ENCODE data around the gene PLA2G15.

DNA sequence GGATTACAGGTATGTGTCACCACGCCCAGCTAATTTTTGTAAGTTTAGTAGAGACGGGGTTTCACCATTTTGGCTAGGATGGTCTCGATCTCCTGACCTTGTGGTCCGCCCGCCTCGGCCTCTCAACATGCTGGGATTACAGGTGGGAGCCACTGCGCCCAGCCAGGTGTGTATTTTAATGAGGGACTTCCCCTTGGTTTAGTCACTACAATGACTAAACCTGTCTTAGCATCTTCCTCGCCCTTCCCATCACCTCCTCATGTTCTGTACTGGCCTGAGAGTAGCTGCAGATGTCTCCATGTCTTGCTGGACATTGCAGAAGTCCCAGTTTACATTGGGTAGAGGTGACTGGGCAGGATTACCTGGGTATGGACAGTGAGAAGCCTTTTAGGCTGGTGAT, 28.7 kb downstream of the PLA2G15 start:
- no peak for TF ChIP-seq GATA2 (IDR thresholded peaks at IDR 0.05; ENCODE audit: low read depth, low read length)
- no peak for TF ChIP-seq GATA3 (IDR thresholded peaks at IDR 0.05; ENCODE audit: low read depth, low read length)
